ENCODE data around the gene GHITM. TPM values are rescaled to one million over a fixed set of nuclear protein-coding genes. Genes with fewer than 3 reads are reported as not detected.

The GHITM gene
- total RNA-seq, 1 donor from 2014 or later: 208 TPM

DNA sequence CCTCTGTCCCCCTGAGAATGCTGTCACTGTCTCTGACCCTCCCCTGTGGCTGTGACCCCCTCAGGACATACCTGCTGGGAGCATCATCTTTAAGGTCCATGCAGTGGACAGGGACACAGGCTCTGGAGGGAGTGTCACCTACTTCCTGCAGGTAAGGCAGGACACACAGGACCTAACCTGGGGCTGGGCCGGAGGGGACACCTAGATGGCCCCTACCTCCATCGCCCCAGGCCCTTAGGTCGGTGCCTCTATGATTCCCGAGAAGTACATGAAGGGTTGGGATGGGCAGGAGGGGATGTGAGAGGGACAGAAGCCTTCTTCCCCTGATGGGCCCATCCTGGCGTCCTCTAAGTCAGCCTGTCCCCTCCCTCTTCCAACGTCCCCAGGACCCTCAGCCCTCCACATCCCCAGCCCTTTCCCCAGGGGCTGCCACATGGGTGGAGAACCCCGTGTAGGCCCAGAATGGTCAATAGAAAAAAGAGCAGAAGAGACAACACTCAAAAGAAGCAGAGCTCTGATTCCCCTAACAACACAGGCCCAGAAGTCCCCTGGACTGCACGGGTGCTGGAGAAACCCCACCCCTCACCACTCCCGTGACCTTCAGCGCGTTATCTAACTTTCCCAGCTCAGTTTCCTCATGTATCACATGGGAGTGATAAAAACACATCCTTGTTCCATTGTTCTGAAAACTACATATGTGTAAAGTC, 61.4 kb downstream of the GHITM start:
- DNase-seq (ENCODE audit: low read depth in 2 of 2): no peak

- no peak for DNase-seq (ENCODE audit: low read depth in 2 of 2)
Measured at GRCh38 chr10:84201244-84201606, 61.9 kb downstream of the GHITM start.

DNA sequence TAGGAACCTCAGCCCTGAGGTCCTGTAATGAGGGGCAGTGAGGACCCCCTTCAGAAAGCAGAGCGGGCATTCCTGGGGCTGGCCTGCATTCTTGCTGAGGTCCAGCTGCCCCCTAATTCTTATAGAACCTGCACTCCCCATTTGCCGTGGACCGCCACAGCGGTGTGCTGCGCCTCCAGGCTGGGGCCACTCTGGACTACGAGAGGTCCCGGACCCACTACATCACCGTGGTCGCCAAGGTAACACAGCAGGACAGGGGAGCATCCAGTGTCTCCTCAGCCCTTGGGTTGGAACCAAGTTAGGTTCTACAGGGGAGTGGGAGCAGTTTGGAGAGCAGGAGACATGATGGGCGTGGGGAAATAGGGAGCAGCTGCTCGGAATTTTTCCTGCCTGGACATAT, 62.4 kb downstream of the GHITM start:
- no peak for DNase-seq (ENCODE audit: low read depth in 2 of 2)

DNA sequence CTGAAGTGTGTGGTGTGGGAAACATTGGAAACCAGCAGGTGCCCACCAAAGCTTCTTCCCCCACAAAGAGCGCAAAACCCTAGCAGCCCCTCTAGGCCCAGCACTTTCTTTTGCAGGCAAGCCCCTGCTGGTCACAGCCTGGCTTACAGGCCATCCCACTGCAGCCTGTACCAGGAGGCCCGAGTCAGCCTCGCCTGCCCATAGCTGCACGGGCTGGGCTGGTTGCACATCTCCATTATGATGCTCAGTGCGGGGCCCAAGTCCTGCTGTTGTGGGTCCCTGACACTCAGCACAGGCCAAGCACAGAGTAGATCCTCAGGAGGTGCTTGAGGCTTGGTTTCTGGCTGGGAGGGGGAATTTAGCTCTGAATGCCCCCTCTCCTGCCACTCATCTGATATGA, 63.0 kb downstream of the GHITM start:
- no peak for DNase-seq (ENCODE audit: low read depth in 2 of 2)

Other genes with a start within 250 kb of the GHITM start
- gene GPR15LG, start 34.3 kb downstream of the GHITM start, total RNA-seq: not detected in 2 replicates
- gene CDHR1, start 55.0 kb downstream of the GHITM start, total RNA-seq: 0.25 and 0.26 TPM in 2 replicates
- gene LRIT2, start 86.0 kb downstream of the GHITM start, total RNA-seq: not detected in 2 replicates
- gene LRIT1, start 102.0 kb downstream of the GHITM start, total RNA-seq: not detected in 2 replicates
- not detected in 2 replicates for gene RGR, start 105.5 kb downstream of the GHITM start, total RNA-seq
- gene CCSER2, start 189.1 kb downstream of the GHITM start, total RNA-seq: 15.1 and 15.6 TPM in 2 replicates

Data from dermis microvascular lymphatic vessel endothelial cell (primary cell).